Measurements from ENCODE around the gene OSER1. TPM values are rescaled to one million over a fixed set of nuclear protein-coding genes. Genes with fewer than 3 reads are reported as not detected.

Gene OSER1
- total RNA-seq, 1 donor from 2014 or later: 38.1 TPM

GRCh38 chr20:44218446-44218845 lies 7.9 kb upstream of the OSER1 start:
- no peak for DNase-seq (ENCODE audit: low read depth)
- no peaks in the 10 kb centered on the region for H3K27me3 ChIP-seq (ENCODE audit: control insufficient read depth, insufficient read depth, low read length)
- H3K4me3 ChIP-seq (ENCODE audit: low read depth, low read length): no peak overlapping the region
- no peak for TF ChIP-seq CTCF (IDR thresholded peaks at IDR 0.05; ENCODE audit: insufficient read depth, low read length, poor library complexity, severe bottlenecking)
- H3K36me3 ChIP-seq (ENCODE audit: control insufficient read depth, insufficient read depth, low read length): no peaks in the 10 kb centered on the region

GRCh38 chr20:44217342-44218092 lies 6.9 kb upstream of the OSER1 start:
- Histone ChIP-seq H3K36me3 (ENCODE audit: control insufficient read depth, insufficient read depth, low read length) (no peaks in the 10 kb centered on the region), H3K27me3 (ENCODE audit: control insufficient read depth, insufficient read depth, low read length) (no peaks in the 10 kb centered on the region), H3K4me3 (ENCODE audit: low read depth, low read length) (no peak overlapping the region)
- DNase-seq (ENCODE audit: low read depth): no peak
- peak; percentile 96 for TF ChIP-seq CTCF (IDR thresholded peaks at IDR 0.05; ENCODE audit: insufficient read depth, low read length, poor library complexity, severe bottlenecking)

- peak; percentile 93 for TF ChIP-seq CTCF (IDR thresholded peaks at IDR 0.05; ENCODE audit: insufficient read depth, low read length, poor library complexity, severe bottlenecking)
- H3K36me3 ChIP-seq (ENCODE audit: control insufficient read depth, insufficient read depth, low read length): no peaks in the 10 kb centered on the region
- H3K4me3 ChIP-seq (ENCODE audit: low read depth, low read length): no peak overlapping the region
- no peaks in the 10 kb centered on the region for H3K27me3 ChIP-seq (ENCODE audit: control insufficient read depth, insufficient read depth, low read length)
- no peak for DNase-seq (ENCODE audit: low read depth)
Observed at GRCh38 chr20:44215125-44215524, 4.6 kb upstream of the OSER1 start.

- Histone ChIP-seq H3K27me3 (ENCODE audit: control insufficient read depth, insufficient read depth, low read length) (no peaks in the 10 kb centered on the region), H3K36me3 (ENCODE audit: control insufficient read depth, insufficient read depth, low read length) (no peaks in the 10 kb centered on the region), H3K4me3 (ENCODE audit: low read depth, low read length) (no peak overlapping the region)
- no peak for DNase-seq (ENCODE audit: low read depth)
- TF ChIP-seq CTCF (IDR thresholded peaks at IDR 0.05; ENCODE audit: insufficient read depth, low read length, poor library complexity, severe bottlenecking): no peak
Observed at GRCh38 chr20:44212792-44213191, 2.2 kb upstream of the OSER1 start.

GRCh38 chr20:44211177-44212039 lies 837 bp upstream of the OSER1 start:
- Histone ChIP-seq H3K27me3 (ENCODE audit: control insufficient read depth, insufficient read depth, low read length) (no peaks in the 10 kb centered on the region), H3K4me3 (ENCODE audit: low read depth, low read length) (peak overlapping the region; percentile 74), H3K36me3 (ENCODE audit: control insufficient read depth, insufficient read depth, low read length) (no peaks in the 10 kb centered on the region)
- no peak for DNase-seq (ENCODE audit: low read depth)
- no peak for TF ChIP-seq CTCF (IDR thresholded peaks at IDR 0.05; ENCODE audit: insufficient read depth, low read length, poor library complexity, severe bottlenecking)

All from kidney epithelial cell (primary cell).